Body of pancreas (tissue), 4 donors: ENCODE data around the gene KLRB1.
"Not testable (repeated sequence)": the region's sequence is repeated elsewhere in the genome, so short reads cannot be mapped to it uniquely, and the experiment has no call there.

Experiments
- CTCF ChIP-seq, 7 experiments: fragments of 450-650 bp in 4 of 7; fragments of 200-600 bp in 3 of 7; sonication (generic) in 3 of 7; IDR thresholded peaks; one replicate each; pipeline ENCODE4 v1.5.1; 2016 to 2019; ENCODE audit warnings: antibody characterized with exemption in 7 of 7
- POLR2A ChIP-seq, 3 donors: fragments of 450-650 bp; IDR thresholded peaks; one replicate each; pipeline ENCODE4 v1.6.1; 2016; ENCODE audit warnings: antibody characterized with exemption in 3 of 3, mild to moderate bottlenecking in 2 of 3

- not testable (repeated sequence) for TF ChIP-seq CTCF, POLR2A (IDR thresholded peaks at IDR 0.05)
Observed at GRCh38 chr12:9567151-9567550, 40.6 kb downstream of the KLRB1 start.
